Progenitor cell of endocrine pancreas (in vitro differentiated cells): Measurements from ENCODE around the gene S100Z. TPM values are rescaled to one million over a fixed set of nuclear protein-coding genes. Genes with fewer than 3 reads are reported as not detected.
"Not testable (repeated sequence)": the region's sequence is repeated elsewhere in the genome, so short reads cannot be mapped to it uniquely, and the experiment has no call there.

ENCODE experiments used
- DNase-seq: peaks from one replicate; pipeline ENCODE4 v3.0.0; 2021; ENCODE audit warnings: low spot score; ENCODE audit not compliant: unreplicated experiment
- H3K27ac Mint-ChIP-seq: 2 replicates; pipeline ENCODE4 v1.8.0; 2021; ENCODE audit warnings: mild to moderate bottlenecking, moderate library complexity, mixed read lengths
- H3K27me3 Mint-ChIP-seq: 2 replicates; pipeline ENCODE4 v1.8.0; 2021; ENCODE audit warnings: mixed read lengths
- H3K36me3 Mint-ChIP-seq: 2 replicates; pipeline ENCODE4 v1.8.0; 2022; ENCODE audit warnings: mixed read lengths; ENCODE audit not compliant: insufficient read depth
- H3K4me1 Mint-ChIP-seq: 2 replicates; pipeline ENCODE4 v1.8.0; 2021; ENCODE audit warnings: low read depth, mixed read lengths
- H3K4me3 Mint-ChIP-seq: 2 replicates; pipeline ENCODE4 v1.8.0; 2021; ENCODE audit warnings: low read depth, mild to moderate bottlenecking, moderate library complexity, mixed read lengths
- H3K9me3 Mint-ChIP-seq: 2 replicates; pipeline ENCODE4 v1.8.0; 2021; ENCODE audit warnings: low read depth, mixed read lengths
- CTCF ChIP-seq: fragments of 200-600 bp; sonication (generic); IDR thresholded peaks from one replicate; pipeline ENCODE4 v1.5.0; 2021; ENCODE audit warnings: antibody characterized with exemption, mild to moderate bottlenecking; ENCODE audit not compliant: unreplicated experiment
- total RNA-seq: library from RNA; stranded (reverse); gene quantifications from 2 replicates; pipeline ENCODE4 v1.2.1, GENCODE V29; 2021

S100Z gene
- total RNA-seq, 1 donor from 2014 or later, result 1.7 TPM

GRCh38 chr5:76893294-76893693, 43.5 kb downstream of the S100Z start:
- H3K36me3 Mint-ChIP-seq, result peaks cover 10% of the 10 kb centered on the region
- H3K27ac Mint-ChIP-seq, result no peak overlapping the region
- TF ChIP-seq CTCF, result no peak
- DNase-seq, result no peak
- no peak overlapping the region for H3K4me3 Mint-ChIP-seq
- no peaks in the 10 kb centered on the region for H3K27me3 Mint-ChIP-seq
- H3K9me3 Mint-ChIP-seq, result peaks cover 18% of the 10 kb centered on the region
- H3K4me1 Mint-ChIP-seq, result no peaks in the 10 kb centered on the region

GRCh38 chr5:76896196-76896595, 46.4 kb downstream of the S100Z start:
- Mint-ChIP-seq H3K27me3 (no peaks in the 10 kb centered on the region), H3K9me3 (peaks cover 33% of the 10 kb centered on the region), H3K36me3 (peaks cover 13% of the 10 kb centered on the region), H3K4me3 (no peak overlapping the region), H3K4me1 (no peaks in the 10 kb centered on the region), H3K27ac (no peak overlapping the region)
- no peak for DNase-seq
- no peak for TF ChIP-seq CTCF

GRCh38 chr5:76901522-76901921, 51.7 kb downstream of the S100Z start:
- H3K4me3 Mint-ChIP-seq, result no peak overlapping the region
- no peak overlapping the region for H3K27ac Mint-ChIP-seq
- no peaks in the 10 kb centered on the region for H3K4me1 Mint-ChIP-seq
- H3K27me3 Mint-ChIP-seq, result no peaks in the 10 kb centered on the region
- peaks cover 28% of the 10 kb centered on the region for H3K9me3 Mint-ChIP-seq
- H3K36me3 Mint-ChIP-seq, result peaks cover 6% of the 10 kb centered on the region
- no peak for DNase-seq
- TF ChIP-seq CTCF, result no peak

GRCh38 chr5:76908166-76908565, 58.4 kb downstream of the S100Z start:
- no peak for TF ChIP-seq CTCF
- H3K4me3 Mint-ChIP-seq, result no peak overlapping the region
- H3K27me3 Mint-ChIP-seq, result no peaks in the 10 kb centered on the region
- no peaks in the 10 kb centered on the region for H3K4me1 Mint-ChIP-seq
- no peaks in the 10 kb centered on the region for H3K9me3 Mint-ChIP-seq
- no peak overlapping the region for H3K27ac Mint-ChIP-seq
- no peaks in the 10 kb centered on the region for H3K36me3 Mint-ChIP-seq
- no peak for DNase-seq

GRCh38 chr5:76910344-76910933, 60.6 kb downstream of the S100Z start:
- H3K4me1 Mint-ChIP-seq, DNase-seq, H3K36me3 Mint-ChIP-seq, H3K4me3 Mint-ChIP-seq, H3K27ac Mint-ChIP-seq, H3K27me3 Mint-ChIP-seq, H3K9me3 Mint-ChIP-seq: not testable (repeated sequence)

- DNase-seq, H3K27ac Mint-ChIP-seq, H3K36me3 Mint-ChIP-seq, H3K27me3 Mint-ChIP-seq, H3K4me1 Mint-ChIP-seq, H3K4me3 Mint-ChIP-seq, H3K9me3 Mint-ChIP-seq: not testable (repeated sequence)
These were observed 64.9 kb downstream of the S100Z start for GRCh38 chr5:76914671-76915070.
